RPMI8226 (cell line): Measurements from ENCODE around the gene RPSA.

Source experiments
- DNase-seq: peaks from one replicate; pipeline ENCODE4 v3.0.0-alpha.2; 2015

Gene RPSA

DNA sequence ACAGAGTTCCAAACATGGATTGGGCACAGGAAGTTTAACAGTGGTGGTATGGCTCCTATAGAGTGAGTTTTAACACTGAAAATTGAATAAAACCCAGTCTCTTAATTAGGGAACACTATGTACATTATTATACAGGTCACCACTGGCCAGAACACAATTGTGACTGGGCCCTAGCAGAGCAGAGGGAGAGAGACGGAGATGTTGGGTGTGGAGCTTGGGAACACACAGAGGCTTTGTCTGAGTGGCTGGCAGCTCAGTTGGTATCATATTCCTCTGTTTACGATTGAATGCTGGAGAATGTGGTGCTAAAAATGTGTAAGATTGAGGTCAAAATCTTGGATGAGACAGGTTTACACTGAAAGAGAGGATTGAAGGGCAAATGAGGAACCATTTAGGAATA is 54.2 kb downstream of the RPSA start:
- no peak for DNase-seq
